Liver (tissue), 9 donors: ENCODE results near the gene GALNT9. TPM values are rescaled to one million over a fixed set of nuclear protein-coding genes. Genes with fewer than 3 reads are reported as not detected.

Experiments
- DNase-seq: peaks from one replicate; pipeline ENCODE4 v3.0.0-alpha.2; 2017; ENCODE audit warnings: low spot score
- H3K27ac ChIP-seq, 2 donors: one replicate each; pipeline ENCODE4 v1.7.0; 2013; ENCODE audit warnings: inconsistent platforms in 2 of 2, low read length in 2 of 2, control low read depth in 1 of 2, low read depth in 1 of 2, mild to moderate bottlenecking in 1 of 2
- H3K27me3 ChIP-seq, 4 donors: one replicate each; pipeline versions ENCODE4 v1.6.1 to v1.7.0; 2013; ENCODE audit warnings: low read length in 3 of 4, inconsistent platforms in 1 of 4, mild to moderate bottlenecking in 1 of 4, moderate library complexity in 1 of 4; ENCODE audit not compliant: control insufficient read depth in 4 of 4, insufficient read depth in 4 of 4
- H3K36me3 ChIP-seq, 4 donors: one replicate each; pipeline versions ENCODE4 v1.6.1 to v1.7.0; 2013; ENCODE audit warnings: low read length in 3 of 4, mild to moderate bottlenecking in 3 of 4, low read depth in 1 of 4, moderate library complexity in 1 of 4; ENCODE audit not compliant: control insufficient read depth in 4 of 4, insufficient read depth in 3 of 4
- H3K4me1 ChIP-seq, 4 donors: one replicate each; pipeline versions ENCODE4 v1.6.1 to v1.7.0; 2013; ENCODE audit warnings: low read length in 3 of 4, mild to moderate bottlenecking in 3 of 4, moderate library complexity in 1 of 4; ENCODE audit not compliant: control insufficient read depth in 4 of 4, insufficient read depth in 4 of 4
- H3K4me3 ChIP-seq, 3 donors: one replicate each; pipeline versions ENCODE4 v1.6.1 to v1.7.0; 2013; ENCODE audit warnings: low read length in 3 of 3, control low read depth in 1 of 3, low read depth in 1 of 3, mild to moderate bottlenecking in 1 of 3
- H3K9ac ChIP-seq, 2 donors: one replicate each; pipeline ENCODE4 v1.7.0; 2013; ENCODE audit warnings: low read length in 2 of 2, mild to moderate bottlenecking in 2 of 2, moderate library complexity in 2 of 2, control low read depth in 1 of 2, low read depth in 1 of 2
- H3K9me3 ChIP-seq, 4 donors: one replicate each; pipeline versions ENCODE4 v1.6.1 to v1.7.0; 2013; ENCODE audit warnings: low read length in 3 of 4; ENCODE audit not compliant: control insufficient read depth in 4 of 4
- EGR1 ChIP-seq, 2 donors: IDR thresholded peaks; 2 replicates each; pipeline ENCODE4 v1.6.1; 2016 to 2018; ENCODE audit warnings: antibody characterized with exemption in 2 of 2, low read depth in 2 of 2
- FOXA1 ChIP-seq: IDR thresholded peaks from 2 replicates; pipeline ENCODE4 v1.6.1; 2016; ENCODE audit warnings: antibody characterized with exemption
- FOXA2 ChIP-seq: IDR thresholded peaks from 2 replicates; pipeline ENCODE4 v1.6.1; 2016; ENCODE audit warnings: antibody characterized with exemption
- GABPA ChIP-seq, 2 donors: IDR thresholded peaks in 1 of 2; conservative IDR thresholded peaks in 1 of 2; 2 replicates each; pipeline ENCODE4 v1.6.1; 2016; ENCODE audit warnings: antibody characterized with exemption in 2 of 2, mild to moderate bottlenecking in 1 of 2, moderate library complexity in 1 of 2
- HNF4A ChIP-seq, 2 donors: conservative IDR thresholded peaks; 2 replicates each; pipeline ENCODE4 v1.6.1; 2016; ENCODE audit warnings: antibody characterized with exemption in 2 of 2, mild to moderate bottlenecking in 2 of 2
- HNF4G ChIP-seq: IDR thresholded peaks from 2 replicates; pipeline ENCODE4 v1.6.1; 2016; ENCODE audit warnings: antibody characterized with exemption
- JUND ChIP-seq, 2 donors: IDR thresholded peaks; 2 replicates each; pipeline ENCODE4 v1.6.1; 2016; ENCODE audit warnings: antibody characterized with exemption in 2 of 2
- NR2F2 ChIP-seq: IDR thresholded peaks from 2 replicates; pipeline ENCODE4 v1.6.1; 2016; ENCODE audit warnings: antibody characterized with exemption
- RAD21 ChIP-seq, 2 donors: IDR thresholded peaks; 2 replicates each; pipeline ENCODE4 v1.6.1; 2016; ENCODE audit warnings: antibody characterized with exemption in 2 of 2, mild to moderate bottlenecking in 2 of 2
- RXRA ChIP-seq, 2 donors: IDR thresholded peaks; 2 replicates each; pipeline ENCODE4 v1.6.1; 2017 to 2018; ENCODE audit warnings: antibody characterized with exemption in 2 of 2, mild to moderate bottlenecking in 1 of 2
- SP1 ChIP-seq: IDR thresholded peaks from 2 replicates; pipeline ENCODE4 v1.6.1; 2018; ENCODE audit warnings: antibody characterized with exemption, mild to moderate bottlenecking
- TAF1 ChIP-seq: conservative IDR thresholded peaks from 2 replicates; pipeline ENCODE4 v1.6.1; 2016; ENCODE audit warnings: antibody characterized with exemption, mild to moderate bottlenecking
- YY1 ChIP-seq: IDR thresholded peaks from 2 replicates; pipeline ENCODE4 v1.6.1; 2016; ENCODE audit warnings: antibody characterized with exemption, mild to moderate bottlenecking
- WGBS: extraction: QIAGEN DNeasy Blood & Tissue Kit; methylation state at CpG from one replicate; pipeline ENCODE4 v1.1.7; 2013; 5-methylcytosine and 5-hydroxymethylcytosine counted together
- polyA plus RNA-seq, 2 donors: library from polyadenylated mRNA; stranded (reverse) in 1 of 2; unstranded in 1 of 2; fragments of 200-250 nt in 1 of 2; fragments of >200 nt in 1 of 2; fragmentation: Nextera tagmentation in 1 of 2; extraction: Ambion mirVana in 1 of 2; gene quantifications; one replicate each; pipeline versions ENCODE4 v1.2.1 to v1.2.3, GENCODE V29; 2013 to 2015
- total RNA-seq, 2 donors: library from RNA; depleted of rRNA; stranded (reverse); fragments of >200 nt; gene quantifications; one replicate each; pipeline ENCODE4 v1.2.3, GENCODE V29; 2014
- TF ChIP-seq, protein P1 (sequence below): IDR thresholded peaks from 2 replicates; pipeline ENCODE4 v1.6.1; 2016; ENCODE audit warnings: antibody characterized with exemption
- TF ChIP-seq, protein P2 (sequence below): fragments of 150-350 bp; IDR thresholded peaks from 2 replicates; pipeline ENCODE4 v1.5.1; 2017; ENCODE audit warnings: improper control_type of control experiment, low read depth, low read length; ENCODE audit not compliant: missing input control
- TF ChIP-seq, protein P3 (sequence below): IDR thresholded peaks from 2 replicates; pipeline ENCODE4 v1.6.1; 2016; ENCODE audit warnings: antibody characterized with exemption
- TF ChIP-seq, protein P4 (sequence below): IDR thresholded peaks from 2 replicates; pipeline ENCODE4 v1.6.1; 2016; ENCODE audit warnings: antibody characterized with exemption
- TF ChIP-seq, protein P5 (sequence below): IDR thresholded peaks from 2 replicates; pipeline ENCODE4 v1.6.1; 2016; ENCODE audit warnings: antibody characterized with exemption, mild to moderate bottlenecking
- donor health status: healthy.
- donor health status: healthy.
- donor health status: healthy.
- donor health status: healthy.
- donor health status: healthy.

GALNT9 gene
- total and polyA plus RNA-seq, 4 donors = 0.05 to 0.25 (median 0.09) TPM; not detected in 1

DNA sequence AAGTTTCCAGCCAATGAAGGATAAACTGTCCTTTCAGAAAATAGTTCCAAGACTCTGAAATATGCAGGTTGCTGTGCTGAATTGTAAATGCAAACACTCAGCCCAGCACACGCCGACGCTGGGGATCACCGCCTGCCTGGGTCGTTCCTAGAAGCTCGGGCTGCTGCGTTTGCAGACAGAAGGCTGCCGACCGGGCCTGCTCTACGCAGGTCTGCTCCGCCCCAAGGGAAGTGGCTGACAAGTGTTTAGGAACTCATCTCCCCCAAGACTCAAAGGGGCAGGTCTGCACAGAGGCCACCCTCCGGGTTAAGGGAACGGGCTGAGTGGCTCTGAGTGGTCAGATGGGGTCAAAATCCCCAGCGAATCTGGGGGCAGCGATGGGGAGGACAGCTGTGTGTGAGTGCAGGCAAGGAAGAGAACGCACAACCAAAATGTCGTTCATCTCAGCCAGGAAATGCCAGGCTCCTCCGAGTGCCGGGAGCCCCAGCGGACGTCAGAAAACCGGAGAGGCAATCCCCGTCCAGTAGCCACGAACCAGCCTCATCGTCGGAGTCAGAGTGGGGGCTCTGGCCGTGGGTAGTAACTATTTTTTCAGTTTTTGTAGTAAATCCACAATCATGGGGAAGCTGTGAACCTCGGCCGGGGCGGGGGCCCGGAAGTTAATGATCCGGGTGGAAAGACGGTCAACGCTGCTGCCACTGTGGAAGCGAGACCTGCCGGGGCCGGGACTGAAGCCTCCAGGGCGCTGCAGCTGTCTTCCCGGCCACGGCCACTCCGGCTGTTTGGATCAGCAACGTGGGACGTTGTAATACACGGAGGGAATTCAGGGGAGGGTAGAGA, 6.0 kb downstream of the GALNT9 start:
- no peak overlapping the region for H3K4me3 ChIP-seq
- peaks cover 0 to 10% (median 2%) of the 10 kb centered on the region in 4 donors for H3K4me1 ChIP-seq
- 47% methylated on average over 44 of the region's 44 CpGs for WGBS
- TF ChIP-seq SP1 (no peak), HNF4A (conservative IDR thresholded peaks at IDR 0.05) (no peak), HNF4G (no peak), NR2F2 (no peak), FOXA2 (no peak), RXRA (IDR thresholded peaks at IDR 0.05) (no peak), YY1 (no peak), JUND (IDR thresholded peaks at IDR 0.05) (no peak)
- TF ChIP-seq, protein P1, sequence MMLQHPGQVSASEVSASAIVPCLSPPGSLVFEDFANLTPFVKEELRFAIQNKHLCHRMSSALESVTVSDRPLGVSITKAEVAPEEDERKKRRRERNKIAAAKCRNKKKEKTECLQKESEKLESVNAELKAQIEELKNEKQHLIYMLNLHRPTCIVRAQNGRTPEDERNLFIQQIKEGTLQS = no peak
- TF ChIP-seq, protein P2, sequence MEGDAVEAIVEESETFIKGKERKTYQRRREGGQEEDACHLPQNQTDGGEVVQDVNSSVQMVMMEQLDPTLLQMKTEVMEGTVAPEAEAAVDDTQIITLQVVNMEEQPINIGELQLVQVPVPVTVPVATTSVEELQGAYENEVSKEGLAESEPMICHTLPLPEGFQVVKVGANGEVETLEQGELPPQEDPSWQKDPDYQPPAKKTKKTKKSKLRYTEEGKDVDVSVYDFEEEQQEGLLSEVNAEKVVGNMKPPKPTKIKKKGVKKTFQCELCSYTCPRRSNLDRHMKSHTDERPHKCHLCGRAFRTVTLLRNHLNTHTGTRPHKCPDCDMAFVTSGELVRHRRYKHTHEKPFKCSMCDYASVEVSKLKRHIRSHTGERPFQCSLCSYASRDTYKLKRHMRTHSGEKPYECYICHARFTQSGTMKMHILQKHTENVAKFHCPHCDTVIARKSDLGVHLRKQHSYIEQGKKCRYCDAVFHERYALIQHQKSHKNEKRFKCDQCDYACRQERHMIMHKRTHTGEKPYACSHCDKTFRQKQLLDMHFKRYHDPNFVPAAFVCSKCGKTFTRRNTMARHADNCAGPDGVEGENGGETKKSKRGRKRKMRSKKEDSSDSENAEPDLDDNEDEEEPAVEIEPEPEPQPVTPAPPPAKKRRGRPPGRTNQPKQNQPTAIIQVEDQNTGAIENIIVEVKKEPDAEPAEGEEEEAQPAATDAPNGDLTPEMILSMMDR = no peak
- no peak overlapping the region for H3K27ac ChIP-seq
- H3K36me3 ChIP-seq = no peaks in the 10 kb centered on the region
- DNase-seq = no peak
- H3K9ac ChIP-seq = no peak overlapping the region
- H3K9me3 ChIP-seq = no peaks in the 10 kb centered on the region
- H3K27me3 ChIP-seq = peaks cover 0 to 5% (median 3%) of the 10 kb centered on the region in 4 donors

DNA sequence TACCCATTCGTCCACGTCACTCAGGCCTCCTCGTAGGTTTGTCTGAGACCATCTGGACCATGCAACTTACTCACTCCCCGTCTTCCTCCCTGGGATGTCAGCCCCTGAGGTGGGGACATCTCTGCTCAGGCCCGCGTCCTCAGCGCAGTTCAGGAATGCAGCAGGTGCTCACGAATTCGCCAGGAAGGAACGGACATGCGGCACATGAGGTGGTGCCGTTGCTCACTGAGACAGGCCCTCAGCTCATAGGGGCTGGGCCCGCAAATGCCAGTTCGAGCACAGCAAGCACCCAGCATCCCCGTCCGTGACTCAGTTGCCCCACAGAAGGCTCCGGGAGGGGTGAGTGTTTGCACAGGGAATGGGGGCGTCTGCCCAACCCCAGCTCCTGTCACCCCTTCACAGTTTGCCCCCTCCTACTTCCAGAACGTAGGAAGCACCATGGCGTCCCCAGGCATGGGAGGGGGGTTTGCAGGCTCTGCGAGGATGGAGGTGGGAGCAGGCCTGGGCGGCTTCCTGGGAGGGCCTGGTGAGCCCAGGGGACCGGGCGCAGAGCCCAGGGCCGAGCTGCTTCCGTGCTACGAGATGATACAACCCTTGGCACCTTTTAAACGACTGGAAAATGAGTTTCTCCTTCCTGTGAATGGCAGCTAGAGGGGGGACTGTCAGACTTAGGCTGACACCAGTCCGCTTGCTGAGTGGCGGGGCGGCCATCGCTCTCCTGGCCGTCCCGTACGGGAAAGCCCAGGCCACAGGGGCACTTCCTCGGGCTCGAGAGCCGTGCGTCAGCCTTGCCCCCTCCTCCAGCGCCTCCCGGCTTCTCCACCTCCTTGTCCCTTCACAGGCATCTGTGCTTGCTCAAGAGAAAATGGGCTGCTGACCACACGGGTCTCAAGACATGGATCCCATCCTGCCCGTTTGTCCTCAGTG, 6.9 kb downstream of the GALNT9 start:
- WGBS = 59% methylated on average over 43 of the region's 43 CpGs
- H3K4me1 ChIP-seq = peaks cover 0 to 3% (median under 1%) of the 10 kb centered on the region in 4 donors
- no peak overlapping the region for H3K27ac ChIP-seq
- H3K27me3 ChIP-seq = peaks cover 0 to 5% (median 0%) of the 10 kb centered on the region in 4 donors
- H3K9ac ChIP-seq = no peak overlapping the region
- no peaks in the 10 kb centered on the region for H3K9me3 ChIP-seq
- no peak overlapping the region for H3K4me3 ChIP-seq
- H3K36me3 ChIP-seq = no peaks in the 10 kb centered on the region
- DNase-seq = no peak
- no peak for TF ChIP-seq TAF1
- TF ChIP-seq HNF4A (conservative IDR thresholded peaks at IDR 0.05) = no peak
- TF ChIP-seq RAD21 (IDR thresholded peaks at IDR 0.05) = no peak
- no peak for TF ChIP-seq NR2F2
- TF ChIP-seq GABPA (IDR thresholded peaks at IDR 0.05 in 1 of 2, conservative IDR thresholded peaks at IDR 0.05 in 1 of 2) = no peak
- no peak for TF ChIP-seq FOXA1
- TF ChIP-seq, protein P3, sequence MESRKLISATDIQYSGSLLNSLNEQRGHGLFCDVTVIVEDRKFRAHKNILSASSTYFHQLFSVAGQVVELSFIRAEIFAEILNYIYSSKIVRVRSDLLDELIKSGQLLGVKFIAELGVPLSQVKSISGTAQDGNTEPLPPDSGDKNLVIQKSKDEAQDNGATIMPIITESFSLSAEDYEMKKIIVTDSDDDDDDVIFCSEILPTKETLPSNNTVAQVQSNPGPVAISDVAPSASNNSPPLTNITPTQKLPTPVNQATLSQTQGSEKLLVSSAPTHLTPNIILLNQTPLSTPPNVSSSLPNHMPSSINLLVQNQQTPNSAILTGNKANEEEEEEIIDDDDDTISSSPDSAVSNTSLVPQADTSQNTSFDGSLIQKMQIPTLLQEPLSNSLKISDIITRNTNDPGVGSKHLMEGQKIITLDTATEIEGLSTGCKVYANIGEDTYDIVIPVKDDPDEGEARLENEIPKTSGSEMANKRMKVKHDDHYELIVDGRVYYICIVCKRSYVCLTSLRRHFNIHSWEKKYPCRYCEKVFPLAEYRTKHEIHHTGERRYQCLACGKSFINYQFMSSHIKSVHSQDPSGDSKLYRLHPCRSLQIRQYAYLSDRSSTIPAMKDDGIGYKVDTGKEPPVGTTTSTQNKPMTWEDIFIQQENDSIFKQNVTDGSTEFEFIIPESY = no peak
- TF ChIP-seq YY1 = no peak
- TF ChIP-seq, protein P2 = no peak
- TF ChIP-seq RXRA (IDR thresholded peaks at IDR 0.05) = no peak
- no peak for TF ChIP-seq JUND (IDR thresholded peaks at IDR 0.05)
- TF ChIP-seq FOXA2 = no peak
- TF ChIP-seq, protein P4, sequence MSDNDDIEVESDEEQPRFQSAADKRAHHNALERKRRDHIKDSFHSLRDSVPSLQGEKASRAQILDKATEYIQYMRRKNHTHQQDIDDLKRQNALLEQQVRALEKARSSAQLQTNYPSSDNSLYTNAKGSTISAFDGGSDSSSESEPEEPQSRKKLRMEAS = no peak
- TF ChIP-seq, protein P1 = no peak
- TF ChIP-seq HNF4G = no peak
- no peak for TF ChIP-seq EGR1 (IDR thresholded peaks at IDR 0.05; ENCODE audit: low read depth in 2 of 2)
- TF ChIP-seq, protein P5, sequence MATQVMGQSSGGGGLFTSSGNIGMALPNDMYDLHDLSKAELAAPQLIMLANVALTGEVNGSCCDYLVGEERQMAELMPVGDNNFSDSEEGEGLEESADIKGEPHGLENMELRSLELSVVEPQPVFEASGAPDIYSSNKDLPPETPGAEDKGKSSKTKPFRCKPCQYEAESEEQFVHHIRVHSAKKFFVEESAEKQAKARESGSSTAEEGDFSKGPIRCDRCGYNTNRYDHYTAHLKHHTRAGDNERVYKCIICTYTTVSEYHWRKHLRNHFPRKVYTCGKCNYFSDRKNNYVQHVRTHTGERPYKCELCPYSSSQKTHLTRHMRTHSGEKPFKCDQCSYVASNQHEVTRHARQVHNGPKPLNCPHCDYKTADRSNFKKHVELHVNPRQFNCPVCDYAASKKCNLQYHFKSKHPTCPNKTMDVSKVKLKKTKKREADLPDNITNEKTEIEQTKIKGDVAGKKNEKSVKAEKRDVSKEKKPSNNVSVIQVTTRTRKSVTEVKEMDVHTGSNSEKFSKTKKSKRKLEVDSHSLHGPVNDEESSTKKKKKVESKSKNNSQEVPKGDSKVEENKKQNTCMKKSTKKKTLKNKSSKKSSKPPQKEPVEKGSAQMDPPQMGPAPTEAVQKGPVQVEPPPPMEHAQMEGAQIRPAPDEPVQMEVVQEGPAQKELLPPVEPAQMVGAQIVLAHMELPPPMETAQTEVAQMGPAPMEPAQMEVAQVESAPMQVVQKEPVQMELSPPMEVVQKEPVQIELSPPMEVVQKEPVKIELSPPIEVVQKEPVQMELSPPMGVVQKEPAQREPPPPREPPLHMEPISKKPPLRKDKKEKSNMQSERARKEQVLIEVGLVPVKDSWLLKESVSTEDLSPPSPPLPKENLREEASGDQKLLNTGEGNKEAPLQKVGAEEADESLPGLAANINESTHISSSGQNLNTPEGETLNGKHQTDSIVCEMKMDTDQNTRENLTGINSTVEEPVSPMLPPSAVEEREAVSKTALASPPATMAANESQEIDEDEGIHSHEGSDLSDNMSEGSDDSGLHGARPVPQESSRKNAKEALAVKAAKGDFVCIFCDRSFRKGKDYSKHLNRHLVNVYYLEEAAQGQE = no peak
- no peak for TF ChIP-seq SP1
